WTC11 (cell line): Measurements from ENCODE around the gene SLC6A8.
"Not testable (repeated sequence)": the region's sequence is repeated elsewhere in the genome, so short reads cannot be mapped to it uniquely, and the experiment has no call there.

Experiments
- SMAD4 ChIP-seq: sonication (generic); formaldehyde crosslinking; IDR thresholded peaks from 2 replicates; pipeline ENCODE4 v1.8.0; 2022; ENCODE audit warnings: mild to moderate bottlenecking, missing genetic modification reagents
- TF ChIP-seq, protein P1 (sequence below): fragments of 200-600 bp; IDR thresholded peaks from 2 replicates; pipeline ENCODE4 v1.8.0; 2022; ENCODE audit warnings: antibody characterized with exemption

DNA sequence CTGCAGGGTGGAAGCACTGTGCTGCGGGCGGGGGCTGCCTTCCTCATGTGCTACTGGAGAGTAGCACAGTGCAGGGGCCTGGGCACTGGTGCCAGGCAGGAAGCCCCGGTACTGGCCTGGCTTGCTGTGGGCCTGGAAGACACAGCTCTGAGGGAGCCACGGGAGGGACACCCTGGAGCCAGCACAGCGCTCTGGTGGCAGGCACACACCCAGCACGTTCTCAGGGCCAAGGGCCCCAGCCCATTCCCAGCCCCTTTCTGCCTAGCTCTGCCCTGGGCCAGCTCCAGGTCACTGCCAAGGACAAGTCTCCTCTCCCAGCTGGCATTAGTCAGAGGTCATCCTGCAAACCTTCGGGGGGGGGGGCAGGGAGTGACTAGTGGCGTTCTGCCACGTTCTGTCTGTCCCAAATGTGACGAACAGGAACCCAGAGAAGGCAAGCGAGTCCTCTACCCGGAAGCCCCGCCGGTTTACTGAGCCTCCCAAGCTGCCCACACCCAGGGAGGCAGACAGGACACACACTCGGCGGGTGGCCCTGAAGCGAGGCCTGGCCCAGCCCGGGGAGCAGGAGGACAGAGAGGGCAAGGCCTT is 12.2 kb downstream of the SLC6A8 start:
- TF ChIP-seq, protein P1, sequence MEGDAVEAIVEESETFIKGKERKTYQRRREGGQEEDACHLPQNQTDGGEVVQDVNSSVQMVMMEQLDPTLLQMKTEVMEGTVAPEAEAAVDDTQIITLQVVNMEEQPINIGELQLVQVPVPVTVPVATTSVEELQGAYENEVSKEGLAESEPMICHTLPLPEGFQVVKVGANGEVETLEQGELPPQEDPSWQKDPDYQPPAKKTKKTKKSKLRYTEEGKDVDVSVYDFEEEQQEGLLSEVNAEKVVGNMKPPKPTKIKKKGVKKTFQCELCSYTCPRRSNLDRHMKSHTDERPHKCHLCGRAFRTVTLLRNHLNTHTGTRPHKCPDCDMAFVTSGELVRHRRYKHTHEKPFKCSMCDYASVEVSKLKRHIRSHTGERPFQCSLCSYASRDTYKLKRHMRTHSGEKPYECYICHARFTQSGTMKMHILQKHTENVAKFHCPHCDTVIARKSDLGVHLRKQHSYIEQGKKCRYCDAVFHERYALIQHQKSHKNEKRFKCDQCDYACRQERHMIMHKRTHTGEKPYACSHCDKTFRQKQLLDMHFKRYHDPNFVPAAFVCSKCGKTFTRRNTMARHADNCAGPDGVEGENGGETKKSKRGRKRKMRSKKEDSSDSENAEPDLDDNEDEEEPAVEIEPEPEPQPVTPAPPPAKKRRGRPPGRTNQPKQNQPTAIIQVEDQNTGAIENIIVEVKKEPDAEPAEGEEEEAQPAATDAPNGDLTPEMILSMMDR = not testable (repeated sequence)
- not testable (repeated sequence) for TF ChIP-seq SMAD4 (CRISPR knock-in tag)
